ENCODE measurements around the gene ZBTB47. TPM values are rescaled to one million over a fixed set of nuclear protein-coding genes. Genes with fewer than 3 reads are reported as not detected.

The ZBTB47 gene
- total RNA-seq, 4 donors from 2014 or later = 33.3 to 44.4 (median 42.0) TPM

DNA sequence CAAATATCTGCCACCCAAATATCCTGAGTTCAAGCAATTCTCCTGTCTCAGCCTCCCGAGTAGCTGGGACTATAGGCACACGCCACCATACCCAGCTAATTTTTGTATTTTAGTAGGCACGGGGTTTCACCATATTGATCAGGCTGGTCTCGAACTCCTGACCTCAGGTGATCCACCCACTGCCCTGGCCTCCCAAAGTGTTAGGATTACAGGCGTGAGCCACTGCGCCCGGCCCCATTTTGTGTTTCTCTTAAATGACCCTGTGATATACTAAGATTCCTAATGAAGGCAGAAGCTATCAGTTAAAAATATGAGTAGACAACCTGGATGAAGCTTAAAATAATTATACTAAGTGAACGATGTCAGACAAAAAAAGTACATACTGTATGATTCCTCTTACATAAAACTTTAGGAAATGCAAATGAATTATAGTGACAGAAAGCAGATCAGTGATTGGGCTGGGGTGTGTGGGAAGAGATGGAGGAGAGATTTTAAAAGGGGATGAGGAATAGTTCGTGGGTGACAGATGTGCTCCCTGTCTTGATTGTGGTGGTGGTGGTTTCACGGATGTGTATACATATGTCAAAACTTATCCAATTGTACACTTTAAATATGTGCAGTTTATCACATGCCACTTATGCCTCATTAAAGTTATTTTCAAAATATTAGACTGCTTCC lies 28.0 kb downstream of the ZBTB47 start:
- H3K27me3 ChIP-seq = no peaks in the 10 kb centered on the region
- WGBS, 2 donors = 89 to 90% methylated on average over 10 of the region's 10 CpGs
- no peak for DNase-seq
- H3K4me3 ChIP-seq (replicated peaks in 1 of 3) = no peak overlapping the region
- intact Hi-C loops (cut with DNase I) = no loop called here
- TF ChIP-seq, protein P1, sequence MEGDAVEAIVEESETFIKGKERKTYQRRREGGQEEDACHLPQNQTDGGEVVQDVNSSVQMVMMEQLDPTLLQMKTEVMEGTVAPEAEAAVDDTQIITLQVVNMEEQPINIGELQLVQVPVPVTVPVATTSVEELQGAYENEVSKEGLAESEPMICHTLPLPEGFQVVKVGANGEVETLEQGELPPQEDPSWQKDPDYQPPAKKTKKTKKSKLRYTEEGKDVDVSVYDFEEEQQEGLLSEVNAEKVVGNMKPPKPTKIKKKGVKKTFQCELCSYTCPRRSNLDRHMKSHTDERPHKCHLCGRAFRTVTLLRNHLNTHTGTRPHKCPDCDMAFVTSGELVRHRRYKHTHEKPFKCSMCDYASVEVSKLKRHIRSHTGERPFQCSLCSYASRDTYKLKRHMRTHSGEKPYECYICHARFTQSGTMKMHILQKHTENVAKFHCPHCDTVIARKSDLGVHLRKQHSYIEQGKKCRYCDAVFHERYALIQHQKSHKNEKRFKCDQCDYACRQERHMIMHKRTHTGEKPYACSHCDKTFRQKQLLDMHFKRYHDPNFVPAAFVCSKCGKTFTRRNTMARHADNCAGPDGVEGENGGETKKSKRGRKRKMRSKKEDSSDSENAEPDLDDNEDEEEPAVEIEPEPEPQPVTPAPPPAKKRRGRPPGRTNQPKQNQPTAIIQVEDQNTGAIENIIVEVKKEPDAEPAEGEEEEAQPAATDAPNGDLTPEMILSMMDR (IDR thresholded peaks at IDR 0.05) = no peak
- no peak for TF ChIP-seq POLR2A (IDR thresholded peaks at IDR 0.05)
- H3K27ac ChIP-seq = no peak overlapping the region
- peaks cover 0 to 5% of the 10 kb centered on the region in 2 donors for H3K4me1 ChIP-seq
- no peaks in the 10 kb centered on the region for H3K36me3 ChIP-seq
- no peaks in the 10 kb centered on the region for H3K9me3 ChIP-seq

DNA sequence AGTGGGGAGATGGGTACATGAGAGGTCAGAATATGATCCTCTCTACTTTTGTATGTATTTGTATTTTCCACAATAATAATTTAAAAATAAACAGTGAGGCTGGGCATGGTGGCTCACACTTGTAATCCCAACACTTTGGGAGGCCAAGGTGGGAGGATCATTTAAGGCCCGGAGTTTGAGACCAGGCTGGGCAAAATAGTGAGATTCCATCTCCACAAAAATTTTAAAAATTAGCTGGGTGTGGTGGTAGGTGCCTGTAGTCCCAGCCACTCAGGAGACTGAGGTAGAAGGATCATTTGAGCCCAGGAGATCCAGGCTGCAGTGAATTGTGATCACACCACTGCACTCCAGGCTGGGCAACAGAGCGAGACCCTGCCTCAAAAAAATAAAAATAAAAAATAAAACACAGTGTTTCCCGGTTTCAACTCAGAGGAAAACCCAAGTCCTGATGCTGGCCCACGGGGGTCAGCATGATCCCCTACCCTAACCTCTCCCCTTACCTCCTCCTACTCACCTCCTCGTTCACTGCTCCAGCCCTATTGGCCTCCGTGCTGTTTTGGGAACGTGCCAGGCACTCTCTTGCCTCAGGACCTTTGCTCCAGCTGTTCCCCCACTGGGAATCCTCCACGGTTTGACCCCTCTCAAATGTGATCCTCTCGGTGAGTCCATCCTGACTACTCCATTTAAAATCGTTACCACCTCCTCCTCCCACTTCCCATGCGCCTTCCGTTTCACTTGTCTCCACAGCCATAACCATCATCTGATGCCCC lies 29.0 kb downstream of the ZBTB47 start:
- 72 to 76% methylated on average over 12 of the region's 12 CpGs for WGBS, 2 donors
- Histone ChIP-seq H3K9me3 (no peaks in the 10 kb centered on the region), H3K27ac (no peak overlapping the region), H3K4me1 (peaks cover 0 to 5% of the 10 kb centered on the region in 2 donors), H3K4me3 (replicated peaks in 1 of 3) (no peak overlapping the region), H3K36me3 (no peaks in the 10 kb centered on the region), H3K27me3 (no peaks in the 10 kb centered on the region)
- no peak for DNase-seq
- TF ChIP-seq POLR2A (IDR thresholded peaks at IDR 0.05) = no peak
- TF ChIP-seq, protein P1 (IDR thresholded peaks at IDR 0.05) = no peak
- intact Hi-C loops (cut with DNase I) = no loop called here

GRCh38 chr3:42683875-42684598 lies 30.5 kb downstream of the ZBTB47 start:
- Histone ChIP-seq H3K4me3 (replicated peaks in 1 of 3) (no peak overlapping the region), H3K9me3 (no peaks in the 10 kb centered on the region), H3K27me3 (no peaks in the 10 kb centered on the region), H3K4me1 (peaks cover 0 to 5% of the 10 kb centered on the region in 2 donors), H3K27ac (no peak overlapping the region), H3K36me3 (no peaks in the 10 kb centered on the region)
- TF ChIP-seq, protein P1 (IDR thresholded peaks at IDR 0.05) = no peak
- TF ChIP-seq POLR2A (IDR thresholded peaks at IDR 0.05) = no peak
- 65 to 76% methylated on average over 10 of the region's 10 CpGs for WGBS, 2 donors
- intact Hi-C loops (cut with DNase I) = no loop called here
- no peak for DNase-seq

GRCh38 chr3:42684632-42685362 lies 31.3 kb downstream of the ZBTB47 start:
- 79 to 81% methylated on average over 7 of the region's 7 CpGs for WGBS, 2 donors
- Histone ChIP-seq H3K4me1 (peaks cover 0 to 5% of the 10 kb centered on the region in 2 donors), H3K9me3 (no peaks in the 10 kb centered on the region), H3K36me3 (no peaks in the 10 kb centered on the region), H3K27ac (no peak overlapping the region), H3K27me3 (no peaks in the 10 kb centered on the region), H3K4me3 (replicated peaks in 1 of 3) (no peak overlapping the region)
- no peak for TF ChIP-seq POLR2A (IDR thresholded peaks at IDR 0.05)
- TF ChIP-seq, protein P1 (IDR thresholded peaks at IDR 0.05) = no peak
- intact Hi-C loops (cut with DNase I) = no loop called here
- DNase-seq = no peak

All from thyroid gland (tissue), 4 donors.